Right ventricle myocardium inferior (tissue), 1 donor: ENCODE results near the gene VTI1A. TPM values are rescaled to one million over a fixed set of nuclear protein-coding genes. Genes with fewer than 3 reads are reported as not detected.

Experiments
- ATAC-seq: fragments of 200-7000 bp; cut with Tn5 transposase; one replicate; pipeline ENCODE4 v1.9.1; 2020; ENCODE audit warnings: mild to moderate bottlenecking, moderate library complexity
- DNase-seq: peaks from one replicate; pipeline ENCODE4 v3.0.0; 2021; ENCODE audit errors: missing footprints
- intact Hi-C: fragments of 100-400 bp; cut with DNase I; formaldehyde crosslinking; loops from one replicate; pipeline ENCODE4 v1.11.0; 2022
- total RNA-seq: library from RNA; stranded (reverse); fragmentation: NEBNext Ultra II Directional; extraction: Animal tissue kit (Norgen Biotek cat#: 25700); gene quantifications from one replicate; pipeline ENCODE4 v1.2.1, GENCODE V29; 2021
- donor health status: DM: no; HTN: yes; CAD: no; lungs with severe emphysema.

Gene VTI1A
- total RNA-seq, 1 donor from 2014 or later: 21.2 TPM

GRCh38 chr10:112649822-112650152, 202.8 kb downstream of the VTI1A start:
- ATAC-seq (no peak), DNase-seq (no peak)
- intact Hi-C loops: no loop called here

GRCh38 chr10:112650588-112651030, 203.6 kb downstream of the VTI1A start:
- DNase-seq: no peak
- no peak for ATAC-seq
- intact Hi-C loops: no loop called here

- intact Hi-C loops: no loop called here
- no peak for ATAC-seq
- no peak for DNase-seq
Observed at GRCh38 chr10:112653215-112653614, 206.2 kb downstream of the VTI1A start.

- ATAC-seq (no peak), DNase-seq (no peak)
- intact Hi-C loops: no loop called here
Observed at GRCh38 chr10:112653851-112654250, 206.8 kb downstream of the VTI1A start.

- no peak for ATAC-seq
- intact Hi-C loops: no loop called here
- DNase-seq: no peak
Observed at GRCh38 chr10:112654794-112655193, 207.8 kb downstream of the VTI1A start.

GRCh38 chr10:112655722-112656121, 208.7 kb downstream of the VTI1A start:
- no peak for DNase-seq
- intact Hi-C loops: no loop called here
- no peak for ATAC-seq

GRCh38 chr10:112658465-112658864, 211.4 kb downstream of the VTI1A start:
- DNase-seq (no peak), ATAC-seq (no peak)
- intact Hi-C loops: no loop called here

GRCh38 chr10:112658900-112659638, 212.1 kb downstream of the VTI1A start:
- intact Hi-C loops: no loop called here
- ATAC-seq (no peak), DNase-seq (no peak)

GRCh38 chr10:112663234-112664125, 216.5 kb downstream of the VTI1A start:
- DNase-seq: no peak
- intact Hi-C loops: no loop called here
- no peak for ATAC-seq

- intact Hi-C loops: no loop called here
- no peak for DNase-seq
- ATAC-seq: no peak
Observed at GRCh38 chr10:112666094-112666493, 219.1 kb downstream of the VTI1A start.

GRCh38 chr10:112669989-112670388, 223.0 kb downstream of the VTI1A start:
- no peak for ATAC-seq
- intact Hi-C loops: no loop called here
- no peak for DNase-seq

GRCh38 chr10:112671743-112672142, 224.7 kb downstream of the VTI1A start:
- no peak for DNase-seq
- intact Hi-C loops: no loop called here
- ATAC-seq: no peak

GRCh38 chr10:112672706-112673105, 225.7 kb downstream of the VTI1A start:
- no peak for DNase-seq
- no peak for ATAC-seq
- intact Hi-C loops: no loop called here

GRCh38 chr10:112675560-112676083, 228.6 kb downstream of the VTI1A start:
- no peak for DNase-seq
- no peak for ATAC-seq
- intact Hi-C loops: no loop called here

- ATAC-seq: no peak
- intact Hi-C loops: no loop called here
- DNase-seq: no peak
Observed at GRCh38 chr10:112677689-112678088, 230.7 kb downstream of the VTI1A start.

- ATAC-seq (no peak), DNase-seq (no peak)
- intact Hi-C loops: no loop called here
Observed at GRCh38 chr10:112678581-112678980, 231.6 kb downstream of the VTI1A start.

- DNase-seq (no peak), ATAC-seq (no peak)
- intact Hi-C loops: no loop called here
Observed at GRCh38 chr10:112678987-112679386, 232.0 kb downstream of the VTI1A start.

- DNase-seq (no peak), ATAC-seq (no peak)
- intact Hi-C loops: no loop called here
Observed at GRCh38 chr10:112679392-112679791, 232.4 kb downstream of the VTI1A start.

- DNase-seq (no peak), ATAC-seq (no peak)
- intact Hi-C loops: no loop called here
Observed at GRCh38 chr10:112680586-112680985, 233.6 kb downstream of the VTI1A start.

- intact Hi-C loops: no loop called here
- ATAC-seq: no peak
Observed at GRCh38 chr10:112687647-112688046, 240.6 kb downstream of the VTI1A start.

More at GRCh38 chr10:112687647-112688046, 240.6 kb downstream of the VTI1A start:
- DNase-seq: no peak
